Measurements from ENCODE around the gene PTGER1. TPM values are rescaled to one million over a fixed set of nuclear protein-coding genes. Genes with fewer than 3 reads are reported as not detected.

PTGER1 gene
- total and polyA plus RNA-seq, 9 of the 15 experiments (the other 6 are each of a cell fraction or from before 2014, with no cell fraction given) = 0.06 to 0.36 (median 0.31) TPM; not detected in 5

DNA sequence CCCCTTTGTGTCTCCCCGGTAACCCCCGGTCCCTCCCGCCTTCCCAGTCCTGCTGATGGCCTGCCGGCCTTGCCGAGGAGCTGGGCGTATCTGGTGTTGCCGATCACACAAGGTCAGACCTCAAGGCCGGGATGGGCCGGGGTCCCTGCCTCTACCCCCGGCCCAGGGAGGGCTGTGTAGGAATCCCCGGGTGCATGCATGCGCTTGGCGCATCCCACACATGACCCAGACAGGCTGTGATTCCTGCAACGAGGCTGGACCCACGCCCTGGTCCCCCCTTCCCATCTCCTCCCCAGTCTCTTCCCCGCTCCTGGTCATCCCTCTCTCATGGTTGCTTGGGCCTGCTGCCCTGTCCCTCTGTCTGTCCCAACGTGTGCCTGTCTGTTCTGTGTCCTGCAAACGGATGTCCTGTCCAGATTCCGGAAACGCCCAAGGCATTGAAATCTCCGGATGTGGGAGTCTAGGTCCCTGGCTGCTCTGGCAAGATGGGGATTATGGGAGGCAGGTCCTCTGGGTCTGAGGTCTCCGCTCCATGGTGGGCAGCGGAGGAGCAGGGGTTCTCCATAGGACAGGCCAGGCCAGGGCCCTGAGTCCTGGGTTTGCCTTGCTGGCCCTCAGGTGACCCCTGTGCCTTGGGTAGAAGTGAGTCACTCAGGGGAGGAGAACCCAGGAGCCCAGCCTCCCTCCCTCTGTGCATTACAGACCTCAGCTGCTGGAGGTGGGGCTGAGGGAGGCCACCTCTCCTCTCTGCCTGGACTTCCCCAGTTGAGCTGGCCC lies 40.4 kb downstream of the PTGER1 start (continued):
- TF ChIP-seq, protein P1, sequence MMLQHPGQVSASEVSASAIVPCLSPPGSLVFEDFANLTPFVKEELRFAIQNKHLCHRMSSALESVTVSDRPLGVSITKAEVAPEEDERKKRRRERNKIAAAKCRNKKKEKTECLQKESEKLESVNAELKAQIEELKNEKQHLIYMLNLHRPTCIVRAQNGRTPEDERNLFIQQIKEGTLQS (IDR thresholded peaks at IDR 0.05) = peak; percentile 71
- TF ChIP-seq, protein P1 (CRISPR knock-in tag; conservative IDR thresholded peaks at IDR 0.05) = no peak
- no peak for TF ChIP-seq CC2D1A (IDR thresholded peaks at IDR 0.05)
- TF ChIP-seq ERF (CRISPR knock-in tag; IDR thresholded peaks at IDR 0.05) = no peak
- TF ChIP-seq CCAR2 (IDR thresholded peaks at IDR 0.05; ENCODE audit: low read depth, low read length) = no peak
- no peak for TF ChIP-seq BRF1 (IDR thresholded peaks at IDR 0.05; ENCODE audit: borderline replicate concordance, extremely low read depth, insufficient read length)
- no peak for TF ChIP-seq ETS1 (conservative IDR thresholded peaks at IDR 0.05; ENCODE audit: control insufficient read depth, low read depth, low read length)
- TF ChIP-seq ZBTB5 (IDR thresholded peaks at IDR 0.05) = no peak
- no peak for TF ChIP-seq MIER1 (IDR thresholded peaks at IDR 0.05; ENCODE audit: low read depth)
- no peak for TF ChIP-seq C11orf30 (IDR thresholded peaks at IDR 0.05; ENCODE audit: low read depth)
- TF ChIP-seq PML (IDR thresholded peaks at IDR 0.05; ENCODE audit: low read length) = no peak
- no peak for TF ChIP-seq STAT6 (CRISPR knock-in tag; IDR thresholded peaks at IDR 0.05)
- TF ChIP-seq FOXA3 (CRISPR knock-in tag; conservative IDR thresholded peaks at IDR 0.05 in 1 of 2, IDR thresholded peaks at IDR 0.05 in 1 of 2) = peak in 1 of 2 experiments; percentile 21; a peak in 1 of 4 replicates
- no peak for TF ChIP-seq ZNF76 (CRISPR knock-in tag; IDR thresholded peaks at IDR 0.05; ENCODE audit: borderline replicate concordance)
- no peak for TF ChIP-seq PRMT5 (CRISPR knock-in tag; IDR thresholded peaks at IDR 0.05)
- TF ChIP-seq, protein P2, sequence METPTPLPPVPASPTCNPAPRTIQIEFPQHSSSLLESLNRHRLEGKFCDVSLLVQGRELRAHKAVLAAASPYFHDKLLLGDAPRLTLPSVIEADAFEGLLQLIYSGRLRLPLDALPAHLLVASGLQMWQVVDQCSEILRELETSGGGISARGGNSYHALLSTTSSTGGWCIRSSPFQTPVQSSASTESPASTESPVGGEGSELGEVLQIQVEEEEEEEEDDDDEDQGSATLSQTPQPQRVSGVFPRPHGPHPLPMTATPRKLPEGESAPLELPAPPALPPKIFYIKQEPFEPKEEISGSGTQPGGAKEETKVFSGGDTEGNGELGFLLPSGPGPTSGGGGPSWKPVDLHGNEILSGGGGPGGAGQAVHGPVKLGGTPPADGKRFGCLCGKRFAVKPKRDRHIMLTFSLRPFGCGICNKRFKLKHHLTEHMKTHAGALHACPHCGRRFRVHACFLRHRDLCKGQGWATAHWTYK (CRISPR knock-in tag; IDR thresholded peaks at IDR 0.05) = no peak
- TF ChIP-seq MYBL2 (IDR thresholded peaks at IDR 0.05; ENCODE audit: low read depth) = no peak
- no peak for TF ChIP-seq MYBL2 (CRISPR knock-in tag; IDR thresholded peaks at IDR 0.05; ENCODE audit: borderline replicate concordance)
- no peak for TF ChIP-seq GTF2A2 (tag; IDR thresholded peaks at IDR 0.05)
- no peak for TF ChIP-seq SMAD3 (CRISPR knock-in tag; conservative IDR thresholded peaks at IDR 0.05)
